HL-60 (cell line): Measurements from ENCODE around the gene LIN7A.

ENCODE experiments used
- GABPA ChIP-seq: IDR thresholded peaks from 2 replicates; pipeline ENCODE4 v1.6.1; 2012; ENCODE audit warnings: low read depth
- POLR2AphosphoS5 ChIP-seq: IDR thresholded peaks from 2 replicates; pipeline ENCODE4 v1.6.1; 2012; ENCODE audit warnings: low read depth
- SPI1 ChIP-seq: IDR thresholded peaks from 2 replicates; pipeline ENCODE4 v1.6.1; 2012; ENCODE audit warnings: low read depth, mild to moderate bottlenecking, borderline replicate concordance
- TF ChIP-seq, protein P1 (sequence below): IDR thresholded peaks from one replicate; pipeline ENCODE4 v1.5.1; 2011; ENCODE audit warnings: low read length, control low read depth, inconsistent platforms; ENCODE audit not compliant: insufficient read depth
- TF ChIP-seq, protein P2 (sequence below): IDR thresholded peaks from 2 replicates; pipeline ENCODE4 v1.6.1; 2012; ENCODE audit warnings: low read depth; ENCODE audit not compliant: insufficient replicate concordance

DNA sequence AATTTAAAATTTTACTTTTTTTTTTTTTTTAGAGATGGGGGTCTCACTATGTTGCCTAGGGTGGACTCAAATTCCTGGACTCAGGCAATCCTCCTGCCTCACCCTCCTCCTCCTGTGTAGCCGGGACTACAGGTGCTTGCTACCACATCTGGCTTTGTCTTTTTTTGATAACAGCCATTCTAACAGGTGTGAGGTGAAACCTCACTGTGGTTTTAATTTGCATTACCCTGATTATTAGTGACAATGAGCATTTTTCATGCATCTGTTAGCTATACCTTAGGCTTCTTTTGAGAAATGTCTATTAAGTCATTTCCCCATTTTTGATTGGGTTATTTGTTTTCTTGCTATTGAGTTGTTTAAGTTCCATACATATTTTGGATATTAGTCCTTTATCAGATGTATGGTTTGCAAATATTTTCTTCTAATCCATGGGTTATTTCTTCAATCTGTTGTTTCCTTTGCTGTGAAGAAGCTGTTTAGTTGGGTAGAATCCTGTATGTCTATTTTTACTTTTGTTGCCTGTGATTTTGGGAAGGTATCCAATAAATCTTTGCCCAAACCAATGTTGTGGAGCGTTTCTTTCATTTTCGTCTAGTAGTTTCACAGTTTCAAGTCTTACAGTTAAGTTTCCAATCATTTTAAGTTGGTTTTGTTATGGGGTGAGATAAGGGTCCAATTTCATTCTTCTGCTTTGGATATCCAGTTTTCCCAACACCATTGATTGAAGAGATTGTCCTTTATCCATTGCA is 134.9 kb downstream of the LIN7A start:
- TF ChIP-seq, protein P1, sequence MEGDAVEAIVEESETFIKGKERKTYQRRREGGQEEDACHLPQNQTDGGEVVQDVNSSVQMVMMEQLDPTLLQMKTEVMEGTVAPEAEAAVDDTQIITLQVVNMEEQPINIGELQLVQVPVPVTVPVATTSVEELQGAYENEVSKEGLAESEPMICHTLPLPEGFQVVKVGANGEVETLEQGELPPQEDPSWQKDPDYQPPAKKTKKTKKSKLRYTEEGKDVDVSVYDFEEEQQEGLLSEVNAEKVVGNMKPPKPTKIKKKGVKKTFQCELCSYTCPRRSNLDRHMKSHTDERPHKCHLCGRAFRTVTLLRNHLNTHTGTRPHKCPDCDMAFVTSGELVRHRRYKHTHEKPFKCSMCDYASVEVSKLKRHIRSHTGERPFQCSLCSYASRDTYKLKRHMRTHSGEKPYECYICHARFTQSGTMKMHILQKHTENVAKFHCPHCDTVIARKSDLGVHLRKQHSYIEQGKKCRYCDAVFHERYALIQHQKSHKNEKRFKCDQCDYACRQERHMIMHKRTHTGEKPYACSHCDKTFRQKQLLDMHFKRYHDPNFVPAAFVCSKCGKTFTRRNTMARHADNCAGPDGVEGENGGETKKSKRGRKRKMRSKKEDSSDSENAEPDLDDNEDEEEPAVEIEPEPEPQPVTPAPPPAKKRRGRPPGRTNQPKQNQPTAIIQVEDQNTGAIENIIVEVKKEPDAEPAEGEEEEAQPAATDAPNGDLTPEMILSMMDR = no peak
- TF ChIP-seq, protein P2, sequence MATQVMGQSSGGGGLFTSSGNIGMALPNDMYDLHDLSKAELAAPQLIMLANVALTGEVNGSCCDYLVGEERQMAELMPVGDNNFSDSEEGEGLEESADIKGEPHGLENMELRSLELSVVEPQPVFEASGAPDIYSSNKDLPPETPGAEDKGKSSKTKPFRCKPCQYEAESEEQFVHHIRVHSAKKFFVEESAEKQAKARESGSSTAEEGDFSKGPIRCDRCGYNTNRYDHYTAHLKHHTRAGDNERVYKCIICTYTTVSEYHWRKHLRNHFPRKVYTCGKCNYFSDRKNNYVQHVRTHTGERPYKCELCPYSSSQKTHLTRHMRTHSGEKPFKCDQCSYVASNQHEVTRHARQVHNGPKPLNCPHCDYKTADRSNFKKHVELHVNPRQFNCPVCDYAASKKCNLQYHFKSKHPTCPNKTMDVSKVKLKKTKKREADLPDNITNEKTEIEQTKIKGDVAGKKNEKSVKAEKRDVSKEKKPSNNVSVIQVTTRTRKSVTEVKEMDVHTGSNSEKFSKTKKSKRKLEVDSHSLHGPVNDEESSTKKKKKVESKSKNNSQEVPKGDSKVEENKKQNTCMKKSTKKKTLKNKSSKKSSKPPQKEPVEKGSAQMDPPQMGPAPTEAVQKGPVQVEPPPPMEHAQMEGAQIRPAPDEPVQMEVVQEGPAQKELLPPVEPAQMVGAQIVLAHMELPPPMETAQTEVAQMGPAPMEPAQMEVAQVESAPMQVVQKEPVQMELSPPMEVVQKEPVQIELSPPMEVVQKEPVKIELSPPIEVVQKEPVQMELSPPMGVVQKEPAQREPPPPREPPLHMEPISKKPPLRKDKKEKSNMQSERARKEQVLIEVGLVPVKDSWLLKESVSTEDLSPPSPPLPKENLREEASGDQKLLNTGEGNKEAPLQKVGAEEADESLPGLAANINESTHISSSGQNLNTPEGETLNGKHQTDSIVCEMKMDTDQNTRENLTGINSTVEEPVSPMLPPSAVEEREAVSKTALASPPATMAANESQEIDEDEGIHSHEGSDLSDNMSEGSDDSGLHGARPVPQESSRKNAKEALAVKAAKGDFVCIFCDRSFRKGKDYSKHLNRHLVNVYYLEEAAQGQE = no peak
- TF ChIP-seq POLR2AphosphoS5 (no peak), GABPA (no peak), SPI1 (no peak)
